GM23248 (cell line): ENCODE data around the gene PTAR1.

ENCODE experiments used
- EZH2 ChIP-seq: fragments of 200-600 bp; sonication (generic); IDR thresholded peaks from 2 replicates; pipeline ENCODE4 v1.6.1; 2018; ENCODE audit warnings: antibody characterized with exemption, mild to moderate bottlenecking; ENCODE audit not compliant: insufficient read depth, poor library complexity, severe bottlenecking
- EZH2phosphoT487 ChIP-seq: fragments of 200-600 bp; sonication (generic); IDR thresholded peaks from 2 replicates; pipeline ENCODE4 v1.6.1; 2018; ENCODE audit warnings: antibody characterized with exemption, moderate library complexity, mild to moderate bottlenecking, low read depth; ENCODE audit not compliant: insufficient read depth

GRCh38 chr9:69762527-69762926 lies 2.7 kb upstream of the PTAR1 start:
- TF ChIP-seq EZH2 (no peak), EZH2phosphoT487 (no peak)
